22Rv1 (cell line): ENCODE results near the gene ZNF71.

Experiments
- H3K27ac ChIP-seq: fragments of 450-650 bp; 2 replicates; pipeline ENCODE4 v1.5.1; 2017
- ZFX ChIP-seq: fragments of 450-650 bp; IDR thresholded peaks from 2 replicates; pipeline ENCODE4 v1.6.1; 2017; ENCODE audit warnings: antibody characterized with exemption, borderline replicate concordance
- TF ChIP-seq, protein P1 (sequence below): fragments of 450-650 bp; IDR thresholded peaks from 2 replicates; pipeline ENCODE4 v1.5.1; 2017; ENCODE audit warnings: mild to moderate bottlenecking

The ZNF71 gene

DNA sequence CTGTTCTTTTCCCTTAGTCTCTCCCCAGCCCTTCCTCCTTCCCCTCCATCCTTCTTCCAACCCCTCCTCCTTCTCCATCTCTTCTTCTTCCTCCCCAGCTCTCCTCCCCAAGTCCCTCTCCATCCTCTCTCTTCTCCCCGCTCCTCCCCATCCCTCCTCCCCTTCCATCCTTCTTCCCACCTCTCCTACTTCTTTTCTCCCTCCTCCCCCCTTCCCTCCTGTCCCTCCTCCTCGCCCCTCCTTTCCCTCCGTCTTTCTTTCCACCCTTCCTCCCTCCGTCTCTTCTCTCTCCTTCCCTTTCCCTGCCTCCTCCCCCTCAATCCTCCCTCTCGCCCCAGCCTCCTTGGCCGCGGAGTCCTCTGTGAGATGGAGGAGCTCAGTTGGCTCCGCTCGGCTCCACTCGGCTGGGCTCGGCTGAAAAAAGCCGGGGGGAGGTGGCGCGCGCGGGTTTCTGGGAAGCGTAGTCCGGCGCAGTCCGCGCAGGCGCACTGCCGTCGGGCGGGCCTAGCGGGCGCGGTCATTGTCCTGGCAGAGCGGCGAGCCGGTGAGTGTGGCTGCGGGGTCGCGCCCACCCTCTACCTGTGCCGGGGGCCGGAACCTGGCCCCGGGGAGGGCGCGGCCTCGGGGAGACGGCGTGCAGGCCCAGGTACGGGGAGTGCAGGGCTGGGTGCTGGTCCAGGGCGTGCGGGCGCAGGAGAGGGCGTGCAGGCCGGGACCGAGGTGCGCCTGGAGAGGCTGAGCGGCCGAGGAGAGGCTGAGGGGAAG is at the start of gene ZNF71:
Gene ZNF71, plus strand, starts transcription at position 520 of the 765 bp plus-strand sequence. CDS start 6,257 bp downstream, outside the sequence.
- H3K27ac ChIP-seq, result peak within 1 kb of the TSS; percentile 37
- no peak for TF ChIP-seq ZFX
- TF ChIP-seq, protein P1, sequence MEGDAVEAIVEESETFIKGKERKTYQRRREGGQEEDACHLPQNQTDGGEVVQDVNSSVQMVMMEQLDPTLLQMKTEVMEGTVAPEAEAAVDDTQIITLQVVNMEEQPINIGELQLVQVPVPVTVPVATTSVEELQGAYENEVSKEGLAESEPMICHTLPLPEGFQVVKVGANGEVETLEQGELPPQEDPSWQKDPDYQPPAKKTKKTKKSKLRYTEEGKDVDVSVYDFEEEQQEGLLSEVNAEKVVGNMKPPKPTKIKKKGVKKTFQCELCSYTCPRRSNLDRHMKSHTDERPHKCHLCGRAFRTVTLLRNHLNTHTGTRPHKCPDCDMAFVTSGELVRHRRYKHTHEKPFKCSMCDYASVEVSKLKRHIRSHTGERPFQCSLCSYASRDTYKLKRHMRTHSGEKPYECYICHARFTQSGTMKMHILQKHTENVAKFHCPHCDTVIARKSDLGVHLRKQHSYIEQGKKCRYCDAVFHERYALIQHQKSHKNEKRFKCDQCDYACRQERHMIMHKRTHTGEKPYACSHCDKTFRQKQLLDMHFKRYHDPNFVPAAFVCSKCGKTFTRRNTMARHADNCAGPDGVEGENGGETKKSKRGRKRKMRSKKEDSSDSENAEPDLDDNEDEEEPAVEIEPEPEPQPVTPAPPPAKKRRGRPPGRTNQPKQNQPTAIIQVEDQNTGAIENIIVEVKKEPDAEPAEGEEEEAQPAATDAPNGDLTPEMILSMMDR, result no peak

DNA sequence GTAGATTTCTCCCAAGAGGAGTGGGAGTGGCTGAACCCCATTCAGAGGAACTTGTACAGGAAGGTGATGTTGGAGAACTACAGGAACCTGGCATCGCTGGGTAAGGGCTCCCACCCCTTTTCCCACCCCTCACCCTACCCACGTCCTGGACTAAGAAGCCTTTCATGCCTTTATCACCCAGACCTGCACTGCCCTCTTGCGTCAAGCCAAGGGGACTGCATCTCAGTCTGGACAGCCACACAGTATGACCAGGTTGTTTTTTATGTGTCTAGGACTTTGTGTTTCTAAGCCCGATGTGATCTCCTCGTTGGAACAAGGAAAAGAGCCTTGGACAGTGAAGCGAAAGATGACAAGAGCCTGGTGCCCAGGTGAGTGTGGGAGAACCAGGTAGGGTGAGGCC is 47.6 kb upstream of the ZNF71 start:
- H3K27ac ChIP-seq, result no peak overlapping the region
- TF ChIP-seq, protein P1, result no peak
- no peak for TF ChIP-seq ZFX

DNA sequence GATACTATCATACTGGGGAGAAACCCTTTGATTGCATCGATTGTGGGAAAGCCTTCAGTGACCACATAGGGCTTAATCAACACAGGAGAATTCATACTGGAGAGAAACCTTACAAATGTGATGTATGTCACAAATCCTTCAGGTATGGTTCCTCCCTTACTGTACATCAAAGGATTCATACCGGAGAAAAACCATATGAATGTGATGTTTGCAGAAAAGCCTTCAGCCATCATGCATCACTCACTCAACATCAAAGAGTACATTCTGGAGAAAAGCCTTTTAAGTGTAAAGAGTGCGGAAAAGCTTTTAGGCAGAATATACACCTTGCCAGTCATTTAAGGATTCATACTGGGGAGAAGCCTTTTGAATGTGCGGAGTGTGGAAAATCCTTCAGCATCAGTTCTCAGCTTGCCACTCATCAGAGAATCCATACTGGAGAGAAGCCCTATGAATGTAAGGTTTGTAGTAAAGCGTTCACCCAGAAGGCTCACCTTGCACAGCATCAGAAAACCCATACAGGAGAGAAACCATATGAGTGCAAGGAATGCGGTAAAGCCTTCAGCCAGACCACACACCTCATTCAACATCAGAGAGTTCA is 40.7 kb upstream of the ZNF71 start:
- TF ChIP-seq, protein P1, result no peak
- no peak for TF ChIP-seq ZFX
- no peak overlapping the region for H3K27ac ChIP-seq

DNA sequence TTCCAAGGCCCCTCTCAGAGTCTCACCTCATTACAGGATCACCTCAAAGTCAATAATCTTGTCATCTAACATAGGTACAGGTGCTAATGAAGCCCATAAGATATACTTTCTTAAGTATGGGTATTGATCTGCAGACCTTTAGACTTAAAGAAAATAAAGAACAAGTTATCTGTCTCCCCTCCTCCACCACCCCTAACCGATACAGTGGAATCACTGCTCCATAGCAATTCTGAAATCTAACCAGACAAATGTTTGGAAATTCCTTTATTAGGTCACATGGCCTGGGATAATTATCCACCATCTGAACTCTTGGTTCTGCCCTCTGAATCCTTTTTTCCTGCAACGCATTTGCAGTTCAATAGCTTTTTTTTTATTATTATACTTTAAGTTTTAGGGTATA is 32.3 kb upstream of the ZNF71 start:
- no peak for TF ChIP-seq ZFX
- TF ChIP-seq, protein P1, result no peak
- no peak overlapping the region for H3K27ac ChIP-seq

DNA sequence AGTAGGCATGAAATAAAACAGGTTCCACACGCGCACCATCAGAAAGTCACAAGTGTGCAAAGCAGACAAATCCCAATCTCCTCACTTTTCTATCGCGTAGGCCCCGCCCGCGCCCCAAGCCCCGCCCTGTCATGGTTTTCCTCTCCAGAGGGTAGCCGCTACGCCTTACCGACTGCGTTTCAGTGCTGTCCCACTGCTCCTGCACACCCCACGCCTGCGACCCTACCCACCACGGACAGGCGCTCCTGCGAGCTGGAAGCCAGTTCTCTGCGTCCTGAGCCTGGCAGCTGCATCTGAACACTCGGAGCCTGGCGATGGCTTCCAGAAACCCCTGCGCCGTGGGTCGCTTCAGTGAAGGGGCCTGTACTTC is 28.2 kb upstream of the ZNF71 start:
- H3K27ac ChIP-seq, result peak overlapping the region; percentile 67
- TF ChIP-seq, protein P1, result no peak
- TF ChIP-seq ZFX, result no peak

DNA sequence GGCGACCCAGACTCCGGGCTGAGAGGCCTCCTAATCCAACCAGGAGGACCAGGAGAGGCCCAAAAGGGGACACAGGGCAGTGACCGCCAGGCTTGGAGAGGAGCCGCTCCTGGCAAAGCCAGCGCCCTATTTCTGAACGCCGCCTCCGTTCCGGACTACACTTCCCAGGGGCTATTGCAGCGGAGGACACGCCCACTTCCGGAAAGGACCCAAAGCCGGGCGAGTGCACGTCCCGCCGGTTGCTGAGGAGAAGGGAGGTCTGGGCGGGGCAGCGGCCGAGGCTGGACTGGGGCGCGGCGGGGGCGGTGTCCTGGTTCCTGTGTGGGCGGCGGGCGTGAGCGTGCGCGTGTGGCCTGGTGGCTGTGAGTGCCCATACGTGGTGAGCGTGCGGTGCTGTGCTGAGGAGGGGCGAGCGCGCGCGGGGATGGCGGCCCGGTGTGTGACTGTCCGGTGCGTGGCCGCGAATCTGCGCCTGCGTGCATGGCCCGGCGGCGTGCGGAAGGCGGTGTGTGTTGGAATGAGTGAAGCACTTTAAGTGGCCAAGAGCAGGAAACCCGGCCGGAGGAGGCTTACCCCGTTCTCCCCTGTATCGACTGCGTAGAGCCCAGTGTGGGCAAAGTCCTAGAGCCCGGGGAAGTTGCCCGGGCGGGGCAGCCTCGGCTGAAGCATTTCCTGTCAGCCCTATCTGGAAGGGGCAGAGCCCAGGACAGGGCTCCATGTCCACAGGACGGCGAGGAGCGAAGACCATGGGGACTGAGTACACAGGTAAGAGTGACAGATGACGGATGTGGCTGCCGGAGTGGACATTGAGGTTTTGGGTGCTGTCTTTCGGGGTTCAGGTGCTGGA is 27.6 kb upstream of the ZNF71 start, which contains the start of gene ZNF470:
Gene ZNF470, plus strand, starts transcription at position 195 of the 847 bp plus-strand sequence. CDS start 2,844 bp downstream, outside the sequence.
- peak within 1 kb of the TSS; percentile 67 for H3K27ac ChIP-seq
- TF ChIP-seq, protein P1, result no peak
- no peak for TF ChIP-seq ZFX
